B cell (primary cell): ENCODE results near the gene CALN1. TPM values are rescaled to one million over a fixed set of nuclear protein-coding genes. Genes with fewer than 3 reads are reported as not detected.

ENCODE experiments used
- ATAC-seq: fragments of 200-7000 bp; cut with Tn5 transposase; one replicate; pipeline ENCODE4 v1.10.0; 2021; ENCODE audit warnings: low read depth, mild to moderate bottlenecking, moderate number of reproducible peaks, moderate library complexity
- CTCF ChIA-PET: fragments of 350-600 bp; sonication (Branson Sonifier 250); formaldehyde crosslinking; loops from one replicate; lab custom pipeline; 2021; ENCODE audit warnings: antibody characterized with exemption, inconsistent platforms; lab: Charles Lee
- POLR2A ChIA-PET: fragments of 350-600 bp; sonication (Branson Sonifier 250); formaldehyde crosslinking; loops from one replicate; lab custom pipeline; 2021; ENCODE audit warnings: antibody characterized with exemption; lab: Charles Lee
- DNase-seq: peaks from one replicate; pipeline ENCODE4 v3.0.0; 2013
- H2AFZ ChIP-seq: 2 replicates; pipeline ENCODE4 v1.6.1; 2012; ENCODE audit warnings: mild to moderate bottlenecking, low read depth, low read length; ENCODE audit not compliant: insufficient read depth, poor library complexity, severe bottlenecking
- H3K27ac ChIP-seq, 2 donors: 1 replicate in 1 of 2; 2 replicates in 1 of 2; pipeline ENCODE4 v1.5.1; 2012 to 2013; ENCODE audit warnings: low read length in 2 of 2, mild to moderate bottlenecking in 2 of 2, moderate library complexity in 1 of 2
- H3K27me3 ChIP-seq, 4 experiments: fragments of 200-600 bp in 1 of 4; sonication (generic) in 1 of 4; replicated peaks in 1 of 4; 1 replicate in 2 of 4; 2 replicates in 2 of 4; pipeline versions ENCODE4 v1.6.1 to v1.7.0; 2013 to 2016; ENCODE audit warnings: low read length in 3 of 4, mild to moderate bottlenecking in 2 of 4, mixed read lengths in 1 of 4, moderate library complexity in 1 of 4; ENCODE audit not compliant: insufficient read depth in 4 of 4, control insufficient read depth in 3 of 4; ENCODE audit errors: control extremely low read depth in 1 of 4
- H3K36me3 ChIP-seq, 2 experiments: replicated peaks in 1 of 2; 1 replicate in 1 of 2; 2 replicates in 1 of 2; pipeline versions ENCODE4 v1.6.1 to v1.7.1; 2013; ENCODE audit warnings: low read length in 1 of 2; ENCODE audit not compliant: insufficient read depth in 2 of 2, control insufficient read depth in 1 of 2; ENCODE audit errors: control extremely low read depth in 1 of 2, extremely low read depth in 1 of 2
- H3K4me1 ChIP-seq, 2 donors: fragments of 200-600 bp in 1 of 2; sonication (generic) in 1 of 2; 1 replicate in 1 of 2; 2 replicates in 1 of 2; pipeline versions ENCODE4 v1.5.1 to v1.6.1; 2013 to 2017; ENCODE audit warnings: low read length in 2 of 2; ENCODE audit not compliant: control insufficient read depth in 2 of 2, insufficient read depth in 2 of 2
- H3K4me2 ChIP-seq: replicated peaks from 2 replicates; pipeline ENCODE3; 2012; ENCODE audit warnings: mild to moderate bottlenecking, low read depth, low read length; ENCODE audit not compliant: poor library complexity, severe bottlenecking
- H3K4me3 ChIP-seq, 5 experiments: fragments of 200-600 bp in 1 of 5; sonication (generic) in 1 of 5; 1 replicate in 3 of 5; 2 replicates in 2 of 5; pipeline versions ENCODE4 v1.5.1 to v1.7.0; 2011 to 2016; ENCODE audit warnings: low read length in 4 of 5, mild to moderate bottlenecking in 4 of 5, low read depth in 2 of 5, control low read depth in 1 of 5, moderate library complexity in 1 of 5; ENCODE audit not compliant: insufficient read depth in 1 of 5; ENCODE audit errors: control extremely low read depth in 1 of 5, extremely low read depth in 1 of 5
- H3K79me2 ChIP-seq: fragments of 200-600 bp; sonication (generic); one replicate; pipeline ENCODE4 v1.6.0; 2016; ENCODE audit warnings: low read length; ENCODE audit not compliant: control insufficient read depth, insufficient read depth
- H3K9ac ChIP-seq: fragments of 200-600 bp; sonication (generic); 2 replicates; pipeline ENCODE4 v1.6.1; 2017; ENCODE audit warnings: mild to moderate bottlenecking, low read length, moderate library complexity
- H3K9me3 ChIP-seq, 3 donors: one replicate each; pipeline versions ENCODE4 v1.6.1 to v1.7.1; 2013; ENCODE audit warnings: low read length in 2 of 3; ENCODE audit not compliant: control insufficient read depth in 2 of 3, insufficient read depth in 1 of 3; ENCODE audit errors: control extremely low read depth in 1 of 3
- H4K20me1 ChIP-seq: 2 replicates; pipeline ENCODE4 v1.6.0; 2012; ENCODE audit warnings: mild to moderate bottlenecking, low read length; ENCODE audit not compliant: insufficient read depth, control insufficient read depth, poor library complexity, severe bottlenecking
- H3K27ac Mint-ChIP-seq: one replicate; pipeline ENCODE4 v1.8.0; 2021; ENCODE audit warnings: mixed read lengths
- H3K27me3 Mint-ChIP-seq: one replicate; pipeline ENCODE4 v1.8.0; 2021; ENCODE audit warnings: mixed read lengths
- H3K4me1 Mint-ChIP-seq: one replicate; pipeline ENCODE4 v1.8.0; 2021; ENCODE audit warnings: mixed read lengths
- H3K4me3 Mint-ChIP-seq: one replicate; pipeline ENCODE4 v1.8.0; 2021; ENCODE audit warnings: mixed read lengths
- H3K9me3 Mint-ChIP-seq: one replicate; pipeline ENCODE4 v1.8.0; 2022; ENCODE audit warnings: mixed read lengths; ENCODE audit not compliant: insufficient read depth
- CTCF ChIP-seq: fragments of 200-600 bp; IDR thresholded peaks from one replicate; pipeline ENCODE4 v1.8.0; 2022; ENCODE audit warnings: antibody characterized with exemption, mild to moderate bottlenecking
- EZH2 ChIP-seq: IDR thresholded peaks from 2 replicates; pipeline ENCODE4 v1.6.1; 2012; ENCODE audit warnings: borderline replicate concordance, low read depth, mild to moderate bottlenecking, moderate library complexity, low read length; ENCODE audit not compliant: insufficient read depth, poor library complexity, severe bottlenecking
- WGBS: methylation state at CpG from one replicate; pipeline ENCODE4 v1.1.5; 2013; ENCODE audit warnings: missing lambda C conversion rate; ENCODE audit not compliant: insufficient coverage; 5-methylcytosine and 5-hydroxymethylcytosine counted together
- intact Hi-C: fragments of 100-400 bp; cut with micrococcal nuclease; formaldehyde crosslinking; loops from one replicate; pipeline ENCODE4 v1.10.0; 2022
- polyA plus RNA-seq: library from polyadenylated mRNA; depleted of rRNA; stranded (reverse); fragments of >200 nt; gene quantifications from 2 replicates; pipeline ENCODE4 v1.2.3, GENCODE V29; 2012
- total RNA-seq, 2 donors: library from RNA; stranded (reverse); fragments of 120-200 nt in 1 of 2; gene quantifications; 1 replicate in 1 of 2; 2 replicates in 1 of 2; pipeline versions ENCODE4 v1.2.3 to v1.2.4, GENCODE V29; 2013 to 2022

Gene CALN1
- total and polyA plus RNA-seq, 2 donors (not counting 1 experiment from before 2014, with no cell fraction given) = not detected

- Histone ChIP-seq H3K27me3 (no peaks in the 10 kb centered on the region), H4K20me1 (no peaks in the 10 kb centered on the region), H3K27ac (no peak overlapping the region), H3K36me3 (no peaks in the 10 kb centered on the region), H3K4me1 (no peaks in the 10 kb centered on the region), H2AFZ (no peak overlapping the region), H3K9me3 (peaks cover 0 to 11% (median 0%) of the 10 kb centered on the region in 3 donors), H3K79me2 (no peaks in the 10 kb centered on the region), H3K9ac (no peak overlapping the region), H3K4me2 (no peak overlapping the region), H3K4me3 (no peak overlapping the region)
- H3K4me3 Mint-ChIP-seq = no peak overlapping the region
- ChIA-PET CTCF (no interaction called here), POLR2A (no interaction called here)
- H3K4me1 Mint-ChIP-seq = no peaks in the 10 kb centered on the region
- ATAC-seq (no peak), DNase-seq (no peak)
- WGBS = 97% methylated on average over 6 of the region's 6 CpGs
- TF ChIP-seq CTCF (no peak), EZH2 (no peak)
- intact Hi-C loops = no loop called here
- H3K9me3 Mint-ChIP-seq = peaks cover 9% of the 10 kb centered on the region
- H3K27me3 Mint-ChIP-seq = no peaks in the 10 kb centered on the region
- H3K27ac Mint-ChIP-seq = no peak overlapping the region
Measured at GRCh38 chr7:72028267-72028666, 383.9 kb downstream of the CALN1 start.

- Histone ChIP-seq H3K27me3 (no peaks in the 10 kb centered on the region), H2AFZ (no peak overlapping the region), H3K79me2 (no peaks in the 10 kb centered on the region), H3K4me2 (no peak overlapping the region), H3K4me3 (no peak overlapping the region), H4K20me1 (no peaks in the 10 kb centered on the region), H3K36me3 (no peaks in the 10 kb centered on the region), H3K27ac (no peak overlapping the region), H3K9me3 (peaks cover 0 to 7% (median 0%) of the 10 kb centered on the region in 3 donors), H3K4me1 (no peaks in the 10 kb centered on the region), H3K9ac (no peak overlapping the region)
- ATAC-seq = no peak
- ChIA-PET POLR2A (no interaction called here), CTCF (no interaction called here)
- Mint-ChIP-seq H3K27me3 (no peaks in the 10 kb centered on the region), H3K4me3 (no peak overlapping the region), H3K27ac (no peak overlapping the region), H3K4me1 (no peaks in the 10 kb centered on the region), H3K9me3 (peaks cover 9% of the 10 kb centered on the region)
- no peak for DNase-seq
- 72% methylated on average over 2 of the region's 3 CpGs for WGBS
- no peak for TF ChIP-seq EZH2
- TF ChIP-seq CTCF = no peak
- intact Hi-C loops = no loop called here
Measured at GRCh38 chr7:72025381-72025960, 386.7 kb downstream of the CALN1 start.
